ENCODE measurements around the gene PACRG.

DNA sequence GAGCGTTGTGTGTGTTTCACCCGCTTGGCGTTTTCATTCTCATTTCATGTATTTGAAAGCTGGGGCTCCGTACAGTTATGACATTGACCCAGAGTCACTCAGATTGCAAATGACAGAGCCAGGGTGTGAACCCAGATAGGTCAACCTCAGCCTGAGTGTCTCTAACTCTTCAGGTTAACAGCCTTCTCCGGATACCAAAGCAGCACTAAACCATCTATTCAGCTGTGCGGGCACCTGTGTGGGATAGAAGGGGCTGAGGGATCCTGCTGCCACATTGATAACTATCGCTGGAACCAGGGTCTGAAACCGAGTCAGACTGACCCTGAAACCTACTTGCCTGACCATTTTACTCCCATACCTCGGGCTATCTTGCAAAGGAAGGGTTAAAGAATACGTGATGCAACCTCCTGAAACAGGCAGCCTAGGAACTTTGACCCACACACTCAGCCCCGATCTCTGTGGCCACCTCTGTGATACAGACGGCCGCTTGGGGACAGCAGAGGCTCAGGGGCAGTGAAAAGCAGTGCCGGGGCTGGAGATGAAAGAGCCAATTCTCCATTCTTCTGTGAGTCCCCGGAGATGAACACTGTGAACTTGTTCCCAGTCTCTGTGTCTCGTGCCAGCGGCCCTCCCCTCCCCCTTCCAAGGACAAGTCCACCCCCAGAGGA lies 453.2 kb downstream of the PACRG start:
- TF ChIP-seq, protein P1, sequence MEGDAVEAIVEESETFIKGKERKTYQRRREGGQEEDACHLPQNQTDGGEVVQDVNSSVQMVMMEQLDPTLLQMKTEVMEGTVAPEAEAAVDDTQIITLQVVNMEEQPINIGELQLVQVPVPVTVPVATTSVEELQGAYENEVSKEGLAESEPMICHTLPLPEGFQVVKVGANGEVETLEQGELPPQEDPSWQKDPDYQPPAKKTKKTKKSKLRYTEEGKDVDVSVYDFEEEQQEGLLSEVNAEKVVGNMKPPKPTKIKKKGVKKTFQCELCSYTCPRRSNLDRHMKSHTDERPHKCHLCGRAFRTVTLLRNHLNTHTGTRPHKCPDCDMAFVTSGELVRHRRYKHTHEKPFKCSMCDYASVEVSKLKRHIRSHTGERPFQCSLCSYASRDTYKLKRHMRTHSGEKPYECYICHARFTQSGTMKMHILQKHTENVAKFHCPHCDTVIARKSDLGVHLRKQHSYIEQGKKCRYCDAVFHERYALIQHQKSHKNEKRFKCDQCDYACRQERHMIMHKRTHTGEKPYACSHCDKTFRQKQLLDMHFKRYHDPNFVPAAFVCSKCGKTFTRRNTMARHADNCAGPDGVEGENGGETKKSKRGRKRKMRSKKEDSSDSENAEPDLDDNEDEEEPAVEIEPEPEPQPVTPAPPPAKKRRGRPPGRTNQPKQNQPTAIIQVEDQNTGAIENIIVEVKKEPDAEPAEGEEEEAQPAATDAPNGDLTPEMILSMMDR (IDR thresholded peaks at IDR 0.05), result peak; percentile 63 to 88 (median 72)
- no peak for TF ChIP-seq POLR2A (IDR thresholded peaks at IDR 0.05)
- TF ChIP-seq POLR2AphosphoS5 (IDR thresholded peaks at IDR 0.05), result peak in 1 of 2 donors; percentile 23
- no peak for TF ChIP-seq EP300 (IDR thresholded peaks at IDR 0.05)

Data from upper lobe of left lung (tissue), 4 donors.